Keratinocyte (primary cell): ENCODE measurements around the gene HERC4. TPM values are rescaled to one million over a fixed set of nuclear protein-coding genes. Genes with fewer than 3 reads are reported as not detected.

ENCODE experiments used
- DNase-seq: peaks from one replicate; pipeline ENCODE4 v3.0.0-alpha.2; 2011; ENCODE audit warnings: low read depth, missing footprints, low spot score
- FAIRE-seq: peaks from 2 replicates; lab custom pipeline; 2011; peaks lifted over from hg19 to GRCh38; lab: Jason Lieb, UNC
- H2AFZ ChIP-seq: 2 replicates; pipeline ENCODE4 v1.6.0; 2012; ENCODE audit warnings: low read length, control low read depth, inconsistent platforms; ENCODE audit not compliant: control insufficient read depth
- H3K27ac ChIP-seq: 2 replicates; pipeline ENCODE4 v1.5.1; 2011; ENCODE audit warnings: low read length; ENCODE audit not compliant: control insufficient read depth, insufficient read depth
- H3K27me3 ChIP-seq: 3 replicates; pipeline ENCODE4 v1.6.0; 2011; ENCODE audit warnings: low read length; ENCODE audit not compliant: control insufficient read depth, insufficient read depth; ENCODE audit errors: extremely low read depth
- H3K36me3 ChIP-seq, 2 experiments: 2 replicates in 1 of 2; 3 replicates in 1 of 2; pipeline ENCODE4 v1.5.1; 2011; ENCODE audit warnings: low read length in 2 of 2, mild to moderate bottlenecking in 1 of 2; ENCODE audit not compliant: control insufficient read depth in 2 of 2, insufficient read depth in 2 of 2; ENCODE audit errors: extremely low read depth in 1 of 2
- H3K4me1 ChIP-seq: 3 replicates; pipeline ENCODE4 v1.5.1; 2011; ENCODE audit warnings: low read length; ENCODE audit not compliant: control insufficient read depth, insufficient read depth; ENCODE audit errors: extremely low read depth
- H3K4me2 ChIP-seq: 3 replicates; pipeline ENCODE4 v1.6.0; 2011; ENCODE audit warnings: low read depth, low read length; ENCODE audit not compliant: control insufficient read depth, insufficient read depth; ENCODE audit errors: extremely low read depth
- H3K4me3 ChIP-seq, 3 experiments: fragments of 200-600 bp in 1 of 3; sonication (generic) in 1 of 3; 2 replicates in 2 of 3; 3 replicates in 1 of 3; pipeline ENCODE4 v1.5.1; 2011 to 2016; ENCODE audit warnings: low read length in 3 of 3, mild to moderate bottlenecking in 3 of 3, control low read depth in 2 of 3, inconsistent platforms in 1 of 3, low read depth in 1 of 3, mixed read lengths in 1 of 3, mixed run types in 1 of 3, moderate library complexity in 1 of 3; ENCODE audit not compliant: control insufficient read depth in 2 of 3, insufficient read depth in 2 of 3; ENCODE audit errors: extremely low read depth in 1 of 3
- H3K79me2 ChIP-seq: 2 replicates; pipeline ENCODE4 v1.6.0; 2012; ENCODE audit warnings: low read length; ENCODE audit not compliant: control insufficient read depth, insufficient read depth
- H3K9ac ChIP-seq: 3 replicates; pipeline ENCODE4 v1.6.0; 2011; ENCODE audit warnings: low read length; ENCODE audit not compliant: control insufficient read depth, insufficient read depth; ENCODE audit errors: extremely low read depth
- H3K9me1 ChIP-seq: 3 replicates; pipeline ENCODE4 v1.6.0; 2011; ENCODE audit warnings: low read length; ENCODE audit not compliant: control insufficient read depth, insufficient read depth; ENCODE audit errors: extremely low read depth
- H3K9me3 ChIP-seq: 2 replicates; pipeline ENCODE4 v1.5.1; 2012; ENCODE audit warnings: low read depth, low read length; ENCODE audit not compliant: control insufficient read depth
- H4K20me1 ChIP-seq: 3 replicates; pipeline ENCODE4 v1.6.0; 2011; ENCODE audit warnings: low read length; ENCODE audit not compliant: control insufficient read depth, insufficient read depth; ENCODE audit errors: extremely low read depth
- CTCF ChIP-seq, 3 experiments: IDR thresholded peaks in 1 of 3; conservative IDR thresholded peaks in 1 of 3; optimal IDR thresholded peaks in 1 of 3; 2 replicates in 2 of 3; 3 replicates in 1 of 3; pipeline versions ENCODE3 to v1.5.1; 2011; ENCODE audit warnings: low read length in 3 of 3, mild to moderate bottlenecking in 3 of 3, moderate library complexity in 2 of 3, control low read depth in 1 of 3, inconsistent platforms in 1 of 3; ENCODE audit not compliant: insufficient read depth in 2 of 3; ENCODE audit errors: extremely low read depth in 1 of 3
- EZH2 ChIP-seq: IDR thresholded peaks from one replicate; pipeline ENCODE4 v1.6.1; 2012; ENCODE audit warnings: inconsistent platforms, mild to moderate bottlenecking, low read length, moderate library complexity
- dilution Hi-C: fragments of 300-500 bp; cut with MboI; formaldehyde crosslinking; loops from one replicate; pipeline ENCODE4 v1.7.0; 2020; ENCODE audit warnings: low sequenced_read_pairs; ENCODE audit not compliant: extremely low pct_ligation_motif_present
- polyA plus RNA-seq, 5 experiments: library from polyadenylated mRNA; depleted of rRNA in 3 of 5; stranded (reverse) in 3 of 5; stranded (forward) in 1 of 5; unstranded in 1 of 5; fragments of >200 nt; gene quantifications; 1 replicate in 1 of 5; 2 replicates in 3 of 5; 3 replicates in 1 of 5; pipeline versions ENCODE4 v1.2.1 to v1.2.3, GENCODE V29; 2011 to 2012; ENCODE audit warnings: missing spikeins in 2 of 5, low read depth in 1 of 5, low replicate concordance in 1 of 5

The HERC4 gene
- polyA plus RNA-seq, 1 donor (not counting 4 experiments of a cell fraction or from before 2014, with no cell fraction given) = 42.9 TPM

GRCh38 chr10:68103261-68103878 lies 28.3 kb upstream of the HERC4 start:
- Histone ChIP-seq H3K79me2 (no peaks in the 10 kb centered on the region), H4K20me1 (no peaks in the 10 kb centered on the region), H3K9me1 (no peaks in the 10 kb centered on the region), H3K4me1 (peaks cover 32% of the 10 kb centered on the region), H3K9ac (no peak overlapping the region), H3K27me3 (no peaks in the 10 kb centered on the region), H3K9me3 (no peaks in the 10 kb centered on the region), H3K27ac (no peak overlapping the region), H3K4me3 (no peak overlapping the region), H2AFZ (no peak overlapping the region), H3K4me2 (no peak overlapping the region), H3K36me3 (no peaks in the 10 kb centered on the region)
- DNase-seq (no peak), FAIRE-seq (no peak)
- TF ChIP-seq EZH2 (no peak), CTCF (optimal IDR thresholded peaks at IDR 0.05 in 1 of 3, IDR thresholded peaks at IDR 0.05 in 1 of 3, conservative IDR thresholded peaks at IDR 0.05 in 1 of 3; ENCODE audit: extremely low read depth in 1 of 3, insufficient read depth in 2 of 3, low read length in 3 of 3) (no peak)
- dilution Hi-C loops = no loop called here

GRCh38 chr10:68101066-68101465 lies 26.0 kb upstream of the HERC4 start:
- Histone ChIP-seq H3K4me1 (peaks cover 38% of the 10 kb centered on the region), H3K4me2 (no peak overlapping the region), H3K27me3 (no peaks in the 10 kb centered on the region), H3K9ac (no peak overlapping the region), H3K79me2 (no peaks in the 10 kb centered on the region), H3K9me1 (no peaks in the 10 kb centered on the region), H4K20me1 (no peaks in the 10 kb centered on the region), H3K27ac (no peak overlapping the region), H3K36me3 (no peaks in the 10 kb centered on the region), H3K9me3 (no peaks in the 10 kb centered on the region), H3K4me3 (no peak overlapping the region), H2AFZ (no peak overlapping the region)
- TF ChIP-seq CTCF (optimal IDR thresholded peaks at IDR 0.05 in 1 of 3, IDR thresholded peaks at IDR 0.05 in 1 of 3, conservative IDR thresholded peaks at IDR 0.05 in 1 of 3; ENCODE audit: extremely low read depth in 1 of 3, insufficient read depth in 2 of 3, low read length in 3 of 3) (no peak), EZH2 (no peak)
- FAIRE-seq = no peak
- dilution Hi-C loops = no loop called here
- no peak for DNase-seq
